ENCODE results near the gene NXPH2.

Gene NXPH2

DNA sequence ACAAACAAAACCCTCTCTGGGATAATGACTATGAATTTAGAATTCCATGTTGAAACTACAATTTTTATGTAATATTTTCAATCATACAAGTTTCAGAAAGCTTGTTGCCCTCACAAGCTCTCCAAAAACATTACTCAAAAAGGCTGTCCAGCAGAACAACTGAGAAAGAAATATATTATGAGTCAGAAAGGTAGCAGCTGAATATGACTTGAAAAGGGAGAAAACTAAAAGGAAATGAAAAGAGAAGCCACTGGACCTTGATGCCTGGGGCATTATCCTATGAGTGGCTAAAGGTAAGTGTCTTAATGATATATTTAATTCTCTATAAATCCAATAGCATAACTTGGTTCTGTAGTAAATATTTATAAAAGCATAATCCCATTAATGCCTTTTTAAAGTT, 61.8 kb downstream of the NXPH2 start:
- DNase-seq (ENCODE audit: low spot score in 2 of 2) (no peak), ATAC-seq (replicated peaks; ENCODE audit: extremely low read depth, poor library complexity, severe bottlenecking) (no peak)
- Mint-ChIP-seq H3K4me1 (no peaks in the 10 kb centered on the region), H3K27me3 (peaks cover 8% of the 10 kb centered on the region), H3K4me3 (no peak overlapping the region), H3K27ac (ENCODE audit: low read depth) (no peak overlapping the region), H3K9me3 (no peaks in the 10 kb centered on the region), H3K36me3 (ENCODE audit: insufficient read depth) (no peaks in the 10 kb centered on the region)

- peaks cover 15% of the 10 kb centered on the region for H3K27me3 Mint-ChIP-seq
- H3K36me3 Mint-ChIP-seq (ENCODE audit: insufficient read depth) = no peaks in the 10 kb centered on the region
- H3K27ac Mint-ChIP-seq (ENCODE audit: low read depth) = no peak overlapping the region
- H3K4me3 Mint-ChIP-seq = no peak overlapping the region
- H3K4me1 Mint-ChIP-seq = no peaks in the 10 kb centered on the region
- H3K9me3 Mint-ChIP-seq = peaks cover 4% of the 10 kb centered on the region
- no peak for ATAC-seq (replicated peaks; ENCODE audit: extremely low read depth, poor library complexity, severe bottlenecking)
- no peak for DNase-seq (ENCODE audit: low spot score in 2 of 2)
These were observed 64.0 kb downstream of the NXPH2 start for GRCh38 chr2:138716183-138716582.

GRCh38 chr2:138713504-138713903, 66.7 kb downstream of the NXPH2 start:
- H3K36me3 Mint-ChIP-seq (ENCODE audit: insufficient read depth) = no peaks in the 10 kb centered on the region
- H3K27me3 Mint-ChIP-seq = peaks cover 9% of the 10 kb centered on the region
- ATAC-seq (replicated peaks; ENCODE audit: extremely low read depth, poor library complexity, severe bottlenecking) = no peak
- peaks cover 4% of the 10 kb centered on the region for H3K9me3 Mint-ChIP-seq
- no peak overlapping the region for H3K27ac Mint-ChIP-seq (ENCODE audit: low read depth)
- H3K4me1 Mint-ChIP-seq = no peaks in the 10 kb centered on the region
- DNase-seq (ENCODE audit: low spot score in 2 of 2) = no peak
- no peak overlapping the region for H3K4me3 Mint-ChIP-seq

GRCh38 chr2:138713069-138713496, 67.1 kb downstream of the NXPH2 start:
- peaks cover 4% of the 10 kb centered on the region for H3K9me3 Mint-ChIP-seq
- H3K27ac Mint-ChIP-seq (ENCODE audit: low read depth) = no peak overlapping the region
- no peak for DNase-seq (ENCODE audit: low spot score in 2 of 2)
- no peak overlapping the region for H3K4me3 Mint-ChIP-seq
- ATAC-seq (replicated peaks; ENCODE audit: extremely low read depth, poor library complexity, severe bottlenecking) = no peak
- peaks cover 9% of the 10 kb centered on the region for H3K27me3 Mint-ChIP-seq
- H3K36me3 Mint-ChIP-seq (ENCODE audit: insufficient read depth) = no peaks in the 10 kb centered on the region
- H3K4me1 Mint-ChIP-seq = no peaks in the 10 kb centered on the region

DNA sequence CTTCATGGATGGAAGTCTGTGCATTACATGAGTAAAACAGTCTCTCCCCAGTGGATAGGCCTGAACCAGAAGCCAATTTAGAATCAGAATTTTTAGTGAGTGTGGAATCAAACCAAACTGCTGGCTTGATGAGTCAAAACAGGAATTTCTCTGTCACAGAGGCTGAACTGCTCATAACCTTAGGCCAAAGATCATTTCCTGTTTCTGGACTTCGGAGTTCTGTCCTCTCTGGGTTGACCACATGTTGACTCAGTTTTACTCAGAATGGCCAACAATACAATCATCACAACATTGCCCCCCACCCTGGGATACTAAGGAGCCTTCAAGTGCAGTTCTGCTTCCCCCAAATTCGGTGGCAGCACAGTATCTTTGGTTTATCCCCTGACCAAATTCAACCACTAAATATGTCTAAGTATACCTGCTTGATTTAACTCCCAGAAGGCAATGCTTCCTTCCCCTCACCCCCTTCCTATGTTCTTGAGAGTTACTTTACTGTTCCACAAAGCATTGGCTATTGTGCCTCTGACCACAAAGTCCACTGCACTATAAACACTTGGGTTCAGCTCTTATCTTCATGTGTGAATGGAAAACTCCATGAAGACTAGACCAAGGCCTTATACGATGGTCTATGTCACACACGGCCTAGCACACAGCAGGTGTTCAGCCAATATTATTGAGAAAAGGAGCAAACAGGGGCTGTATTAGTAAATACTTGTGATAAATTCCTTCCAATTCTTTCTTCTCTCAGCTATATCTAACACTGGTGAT, 67.8 kb downstream of the NXPH2 start:
- ATAC-seq (replicated peaks; ENCODE audit: extremely low read depth, poor library complexity, severe bottlenecking) = no peak

GRCh38 chr2:138711812-138712211, 68.4 kb downstream of the NXPH2 start:
- H3K4me1 Mint-ChIP-seq = no peaks in the 10 kb centered on the region
- no peak for DNase-seq (ENCODE audit: low spot score in 2 of 2)

More for the DNA sequence above, 67.8 kb downstream of the NXPH2 start:
- H3K4me1 Mint-ChIP-seq = no peaks in the 10 kb centered on the region
- no peak for DNase-seq (ENCODE audit: low spot score in 2 of 2)
- peaks cover 4% of the 10 kb centered on the region for H3K9me3 Mint-ChIP-seq
- H3K4me3 Mint-ChIP-seq = no peak overlapping the region
- peaks cover 9% of the 10 kb centered on the region for H3K27me3 Mint-ChIP-seq
- H3K27ac Mint-ChIP-seq (ENCODE audit: low read depth) = no peak overlapping the region
- H3K36me3 Mint-ChIP-seq (ENCODE audit: insufficient read depth) = no peaks in the 10 kb centered on the region

GRCh38 chr2:138708682-138709241, 71.4 kb downstream of the NXPH2 start:
- Mint-ChIP-seq H3K36me3 (ENCODE audit: insufficient read depth) (no peaks in the 10 kb centered on the region), H3K4me1 (no peaks in the 10 kb centered on the region), H3K9me3 (peaks cover 4% of the 10 kb centered on the region), H3K27me3 (peaks cover 9% of the 10 kb centered on the region), H3K27ac (ENCODE audit: low read depth) (no peak overlapping the region), H3K4me3 (no peak overlapping the region)
- ATAC-seq (replicated peaks; ENCODE audit: extremely low read depth, poor library complexity, severe bottlenecking) (no peak), DNase-seq (ENCODE audit: low spot score in 2 of 2) (no peak)

More at GRCh38 chr2:138711812-138712211, 68.4 kb downstream of the NXPH2 start:
- Mint-ChIP-seq H3K27me3 (peaks cover 9% of the 10 kb centered on the region), H3K36me3 (ENCODE audit: insufficient read depth) (no peaks in the 10 kb centered on the region), H3K9me3 (peaks cover 4% of the 10 kb centered on the region), H3K4me3 (no peak overlapping the region), H3K27ac (ENCODE audit: low read depth) (no peak overlapping the region)
- ATAC-seq (replicated peaks; ENCODE audit: extremely low read depth, poor library complexity, severe bottlenecking) = no peak

- Mint-ChIP-seq H3K27ac (ENCODE audit: low read depth) (no peak overlapping the region), H3K9me3 (peaks cover 4% of the 10 kb centered on the region), H3K27me3 (peaks cover 9% of the 10 kb centered on the region), H3K36me3 (ENCODE audit: insufficient read depth) (no peaks in the 10 kb centered on the region), H3K4me1 (no peaks in the 10 kb centered on the region), H3K4me3 (no peak overlapping the region)
- no peak for DNase-seq (ENCODE audit: low spot score in 2 of 2)
- ATAC-seq (replicated peaks; ENCODE audit: extremely low read depth, poor library complexity, severe bottlenecking) = no peak
These were observed 72.7 kb downstream of the NXPH2 start for GRCh38 chr2:138707392-138708074.

GRCh38 chr2:138703242-138703641, 76.9 kb downstream of the NXPH2 start:
- Mint-ChIP-seq H3K36me3 (ENCODE audit: insufficient read depth) (no peaks in the 10 kb centered on the region), H3K9me3 (no peaks in the 10 kb centered on the region), H3K4me1 (no peaks in the 10 kb centered on the region), H3K4me3 (no peak overlapping the region), H3K27ac (ENCODE audit: low read depth) (no peak overlapping the region), H3K27me3 (no peaks in the 10 kb centered on the region)
- DNase-seq (ENCODE audit: low spot score in 2 of 2) (no peak), ATAC-seq (replicated peaks; ENCODE audit: extremely low read depth, poor library complexity, severe bottlenecking) (no peak)

DNA sequence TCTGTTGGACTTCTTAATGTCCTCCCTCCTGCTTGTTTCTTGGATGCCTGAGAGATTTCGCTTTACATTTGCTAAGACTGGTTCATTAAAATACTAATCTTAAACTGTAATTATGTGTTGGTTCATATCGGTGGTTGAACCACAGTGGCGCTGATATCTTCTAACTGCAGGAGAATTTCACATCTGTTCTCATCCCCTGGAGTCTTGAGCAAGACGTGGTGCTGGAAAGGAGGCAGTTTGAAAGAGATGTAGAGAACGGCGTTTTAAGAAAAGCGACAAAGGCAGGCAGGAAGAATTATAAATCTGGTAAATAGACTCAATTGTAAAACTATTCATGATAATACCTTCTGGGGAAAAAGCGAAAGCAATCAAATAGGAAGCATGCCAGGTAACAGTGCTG, 79.5 kb downstream of the NXPH2 start:
- Mint-ChIP-seq H3K27ac (ENCODE audit: low read depth) (no peak overlapping the region), H3K4me3 (no peak overlapping the region), H3K27me3 (no peaks in the 10 kb centered on the region), H3K4me1 (no peaks in the 10 kb centered on the region), H3K36me3 (ENCODE audit: insufficient read depth) (no peaks in the 10 kb centered on the region), H3K9me3 (no peaks in the 10 kb centered on the region)
- DNase-seq (ENCODE audit: low spot score in 2 of 2) (no peak), ATAC-seq (replicated peaks; ENCODE audit: extremely low read depth, poor library complexity, severe bottlenecking) (no peak)

GRCh38 chr2:138699421-138699820, 80.8 kb downstream of the NXPH2 start:
- Mint-ChIP-seq H3K9me3 (no peaks in the 10 kb centered on the region), H3K4me3 (no peak overlapping the region), H3K27ac (ENCODE audit: low read depth) (no peak overlapping the region), H3K4me1 (no peaks in the 10 kb centered on the region), H3K36me3 (ENCODE audit: insufficient read depth) (no peaks in the 10 kb centered on the region), H3K27me3 (no peaks in the 10 kb centered on the region)
- DNase-seq (ENCODE audit: low spot score in 2 of 2) = no peak
- ATAC-seq (replicated peaks; ENCODE audit: extremely low read depth, poor library complexity, severe bottlenecking) = no peak

- Mint-ChIP-seq H3K27me3 (no peaks in the 10 kb centered on the region), H3K27ac (ENCODE audit: low read depth) (no peak overlapping the region), H3K9me3 (no peaks in the 10 kb centered on the region), H3K36me3 (ENCODE audit: insufficient read depth) (no peaks in the 10 kb centered on the region), H3K4me1 (no peaks in the 10 kb centered on the region), H3K4me3 (no peak overlapping the region)
- ATAC-seq (replicated peaks; ENCODE audit: extremely low read depth, poor library complexity, severe bottlenecking) (no peak), DNase-seq (ENCODE audit: low spot score in 2 of 2) (no peak)
These were observed 81.8 kb downstream of the NXPH2 start for GRCh38 chr2:138698428-138698827.

DNA sequence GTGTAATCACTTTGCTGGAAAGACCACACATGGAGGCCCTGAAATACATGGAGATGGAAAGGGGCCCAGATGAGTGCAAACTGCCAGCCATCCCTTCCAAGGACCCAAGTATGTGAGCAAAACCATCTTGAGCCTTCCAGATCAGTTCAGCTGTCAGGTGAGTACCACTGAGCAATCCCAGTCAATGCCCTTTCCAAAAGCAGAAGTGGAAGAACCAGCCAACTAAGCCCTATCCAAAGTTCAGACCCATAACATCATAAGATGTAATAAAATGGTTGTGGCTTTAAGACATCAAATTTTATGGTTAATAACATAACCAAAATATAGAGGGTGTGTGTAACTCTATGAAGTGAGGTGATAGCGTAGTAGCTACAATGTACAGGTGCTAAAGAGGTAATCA, 88.5 kb downstream of the NXPH2 start:
- Mint-ChIP-seq H3K4me1 (peaks cover 5% of the 10 kb centered on the region), H3K36me3 (ENCODE audit: insufficient read depth) (no peaks in the 10 kb centered on the region), H3K27ac (ENCODE audit: low read depth) (no peak overlapping the region), H3K27me3 (peaks cover 11% of the 10 kb centered on the region), H3K9me3 (no peaks in the 10 kb centered on the region), H3K4me3 (no peak overlapping the region)
- no peak for ATAC-seq (replicated peaks; ENCODE audit: extremely low read depth, poor library complexity, severe bottlenecking)
- no peak for DNase-seq (ENCODE audit: low spot score in 2 of 2)

Data from central memory CD8-positive, alpha-beta T cell (primary cell).